Gastrocnemius medialis (tissue), 4 donors: ENCODE results near the gene CDADC1. TPM values are rescaled to one million over a fixed set of nuclear protein-coding genes. Genes with fewer than 3 reads are reported as not detected.

ENCODE experiments used
- ATAC-seq, 2 donors: fragments of 150-250 bp; one replicate each; pipeline ENCODE4 v1.9.1; 2016
- DNase-seq, 2 donors: peaks; one replicate each; pipeline ENCODE4 v3.0.0-alpha.2; 2019
- H3K27ac ChIP-seq, 4 donors: fragments of 200-600 bp; sonication (generic); 1 replicate in 1 of 4; 2 replicates in 3 of 4; pipeline ENCODE4 v1.5.1; 2016 to 2018; ENCODE audit warnings: mild to moderate bottlenecking in 2 of 4, moderate library complexity in 1 of 4
- H3K27me3 ChIP-seq, 3 donors: fragments of 200-600 bp; sonication (generic) in 2 of 3; 1 replicate in 1 of 3; 2 replicates in 2 of 3; pipeline versions ENCODE4 v1.5.1 to v1.6.0; 2016 to 2019; ENCODE audit warnings: mild to moderate bottlenecking in 1 of 3, moderate library complexity in 1 of 3
- H3K36me3 ChIP-seq, 2 donors: fragments of 200-600 bp; sonication (generic) in 1 of 2; one replicate each; pipeline ENCODE4 v1.5.1; 2017 to 2018
- H3K4me1 ChIP-seq, 2 donors: fragments of 200-600 bp; sonication (generic) in 1 of 2; one replicate each; pipeline ENCODE4 v1.5.1; 2016 to 2017; ENCODE audit warnings: mild to moderate bottlenecking in 2 of 2
- H3K4me3 ChIP-seq, 4 donors: fragments of 200-600 bp; sonication (generic) in 3 of 4; 1 replicate in 1 of 4; 2 replicates in 3 of 4; pipeline ENCODE4 v1.5.1; 2016 to 2019; ENCODE audit warnings: mild to moderate bottlenecking in 2 of 4
- H3K9me3 ChIP-seq, 3 donors: fragments of 200-600 bp; sonication (generic) in 2 of 3; 1 replicate in 1 of 3; 2 replicates in 2 of 3; pipeline ENCODE4 v1.5.1; 2016 to 2019
- POLR2A ChIP-seq, 2 donors: fragments of 450-650 bp; IDR thresholded peaks; one replicate each; pipeline ENCODE4 v1.6.1; 2017; ENCODE audit warnings: antibody characterized with exemption in 2 of 2, mild to moderate bottlenecking in 2 of 2, moderate library complexity in 2 of 2
- in situ Hi-C, 4 donors: fragments of 200-750 bp; cut with MboI; loops; one replicate each; pipeline versions ENCODE4 v1.15.0 to v1.8.0; 2017; ENCODE audit warnings: low sequenced_read_pairs in 4 of 4
- intact Hi-C: fragments of 100-400 bp; cut with DNase I; formaldehyde crosslinking; loops from one replicate; pipeline ENCODE4 v1.15.1; 2023; ENCODE audit warnings: low total_unique reads
- total RNA-seq, 4 donors: library from RNA; depleted of rRNA; stranded (reverse); fragments of >200 nt; gene quantifications; one replicate each; pipeline versions ENCODE4 v1.1.0 to v1.2.3, GENCODE V29; 2016
- TF ChIP-seq, protein P1 (sequence below), 5 experiments: fragments of 450-650 bp in 3 of 5; fragments of 200-600 bp in 2 of 5; sonication (generic) in 2 of 5; IDR thresholded peaks in 4 of 5; conservative IDR thresholded peaks in 1 of 5; 1 replicate in 4 of 5; 2 replicates in 1 of 5; pipeline ENCODE4 v1.5.1; 2016 to 2019; ENCODE audit warnings: antibody characterized with exemption in 5 of 5, mild to moderate bottlenecking in 3 of 5, moderate library complexity in 3 of 5

The CDADC1 gene
- total RNA-seq, 4 donors from 2014 or later = 1.00 to 8.6 (median 3.9) TPM

DNA sequence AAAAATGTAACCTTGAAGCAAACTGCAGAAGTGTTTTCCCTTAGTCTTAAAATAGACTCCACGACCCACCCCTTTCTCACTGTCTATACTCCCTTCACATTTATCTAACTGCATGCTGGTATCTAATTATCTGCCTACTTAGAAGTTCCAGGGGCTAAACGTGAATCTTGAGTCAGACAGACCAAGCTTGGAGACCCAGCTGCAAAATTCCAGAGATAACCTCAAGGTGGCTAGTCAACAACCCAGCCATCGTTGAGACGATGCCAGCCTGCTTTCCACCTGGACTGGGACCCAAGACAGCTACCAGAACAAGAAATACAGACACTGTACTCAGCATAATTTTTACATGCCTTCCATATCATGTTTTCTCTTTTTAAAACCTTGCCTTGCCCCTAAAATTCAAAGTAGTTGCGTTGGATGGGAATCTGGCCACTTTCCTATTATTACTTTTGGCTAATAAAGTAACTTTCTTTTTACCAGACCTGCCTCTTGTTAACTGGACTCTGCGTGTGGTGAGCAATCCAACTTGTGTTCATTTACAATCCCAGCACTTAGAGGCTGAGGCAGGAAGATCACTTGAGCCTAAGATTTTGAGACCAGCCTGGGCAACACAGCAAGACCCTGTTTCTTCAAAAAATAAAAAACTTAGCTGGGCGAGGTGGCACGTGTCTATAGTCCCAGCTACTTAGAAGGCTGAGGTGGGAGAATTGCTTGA is 82.3 kb downstream of the CDADC1 start:
- peaks cover 0 to 14% of the 10 kb centered on the region in 2 donors for H3K4me1 ChIP-seq
- no peaks in the 10 kb centered on the region for H3K27me3 ChIP-seq
- in situ Hi-C loops (no loop called here), intact Hi-C loops (no loop called here)
- no peaks in the 10 kb centered on the region for H3K9me3 ChIP-seq
- DNase-seq (no peak), ATAC-seq (no peak)
- no peak for TF ChIP-seq POLR2A (IDR thresholded peaks at IDR 0.05)
- TF ChIP-seq, protein P1, sequence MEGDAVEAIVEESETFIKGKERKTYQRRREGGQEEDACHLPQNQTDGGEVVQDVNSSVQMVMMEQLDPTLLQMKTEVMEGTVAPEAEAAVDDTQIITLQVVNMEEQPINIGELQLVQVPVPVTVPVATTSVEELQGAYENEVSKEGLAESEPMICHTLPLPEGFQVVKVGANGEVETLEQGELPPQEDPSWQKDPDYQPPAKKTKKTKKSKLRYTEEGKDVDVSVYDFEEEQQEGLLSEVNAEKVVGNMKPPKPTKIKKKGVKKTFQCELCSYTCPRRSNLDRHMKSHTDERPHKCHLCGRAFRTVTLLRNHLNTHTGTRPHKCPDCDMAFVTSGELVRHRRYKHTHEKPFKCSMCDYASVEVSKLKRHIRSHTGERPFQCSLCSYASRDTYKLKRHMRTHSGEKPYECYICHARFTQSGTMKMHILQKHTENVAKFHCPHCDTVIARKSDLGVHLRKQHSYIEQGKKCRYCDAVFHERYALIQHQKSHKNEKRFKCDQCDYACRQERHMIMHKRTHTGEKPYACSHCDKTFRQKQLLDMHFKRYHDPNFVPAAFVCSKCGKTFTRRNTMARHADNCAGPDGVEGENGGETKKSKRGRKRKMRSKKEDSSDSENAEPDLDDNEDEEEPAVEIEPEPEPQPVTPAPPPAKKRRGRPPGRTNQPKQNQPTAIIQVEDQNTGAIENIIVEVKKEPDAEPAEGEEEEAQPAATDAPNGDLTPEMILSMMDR (IDR thresholded peaks at IDR 0.05 in 4 of 5, conservative IDR thresholded peaks at IDR 0.05 in 1 of 5) = no peak
- H3K36me3 ChIP-seq = peaks cover 0 to 6% of the 10 kb centered on the region in 2 donors
- H3K4me3 ChIP-seq = no peak overlapping the region
- no peak overlapping the region for H3K27ac ChIP-seq

DNA sequence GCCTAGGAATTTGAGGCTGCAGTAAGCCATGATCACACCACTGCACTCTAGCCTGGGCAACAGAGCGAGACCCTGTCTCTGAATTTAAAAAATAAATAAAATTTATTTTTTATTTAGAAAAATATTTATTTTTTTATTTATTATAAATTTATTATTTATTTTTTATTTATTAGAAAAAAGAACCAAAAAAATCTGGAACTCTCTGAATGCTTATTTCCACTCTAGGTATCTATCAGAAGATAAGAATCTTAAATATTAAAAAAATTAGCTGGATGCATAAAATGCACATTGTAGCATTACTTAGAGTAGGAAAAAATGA is 82.8 kb downstream of the CDADC1 start:
- no peaks in the 10 kb centered on the region for H3K9me3 ChIP-seq
- TF ChIP-seq, protein P1 (IDR thresholded peaks at IDR 0.05 in 4 of 5, conservative IDR thresholded peaks at IDR 0.05 in 1 of 5) = no peak
- TF ChIP-seq POLR2A (IDR thresholded peaks at IDR 0.05) = no peak
- ATAC-seq (no peak), DNase-seq (no peak)
- H3K4me3 ChIP-seq = no peak overlapping the region
- peaks cover 0 to 6% of the 10 kb centered on the region in 2 donors for H3K36me3 ChIP-seq
- in situ Hi-C loops (no loop called here), intact Hi-C loops (no loop called here)
- H3K4me1 ChIP-seq = peaks cover 0 to 14% of the 10 kb centered on the region in 2 donors
- no peak overlapping the region for H3K27ac ChIP-seq
- H3K27me3 ChIP-seq = no peaks in the 10 kb centered on the region

DNA sequence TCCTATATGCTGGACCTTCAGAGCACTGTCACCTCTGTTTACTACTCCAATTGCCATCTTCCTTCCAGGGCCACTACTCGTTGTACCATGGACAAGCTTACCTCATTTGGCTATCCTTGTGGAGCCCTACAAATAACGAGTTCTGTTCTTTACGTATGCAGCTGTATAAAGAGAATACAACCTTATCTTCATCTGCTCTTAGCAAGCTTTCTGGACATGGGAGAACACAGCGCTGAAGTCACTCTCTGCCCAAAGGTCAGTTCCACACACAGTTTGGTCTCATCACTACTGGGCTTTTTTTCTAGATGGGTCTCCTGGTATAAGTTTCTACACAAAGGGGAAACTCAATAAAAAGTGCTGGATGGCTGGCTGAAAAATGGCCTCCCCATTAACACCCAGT is 88.9 kb downstream of the CDADC1 start:
- DNase-seq (no peak), ATAC-seq (no peak)
- Histone ChIP-seq H3K4me3 (no peak overlapping the region), H3K9me3 (no peaks in the 10 kb centered on the region), H3K36me3 (peaks cover 0 to 4% of the 10 kb centered on the region in 2 donors), H3K4me1 (no peaks in the 10 kb centered on the region), H3K27ac (no peak overlapping the region), H3K27me3 (no peaks in the 10 kb centered on the region)
- intact Hi-C loops = no loop called here
- TF ChIP-seq, protein P1 (IDR thresholded peaks at IDR 0.05 in 4 of 5, conservative IDR thresholded peaks at IDR 0.05 in 1 of 5) = no peak
- no peak for TF ChIP-seq POLR2A (IDR thresholded peaks at IDR 0.05)
- in situ Hi-C loops = no loop called here

DNA sequence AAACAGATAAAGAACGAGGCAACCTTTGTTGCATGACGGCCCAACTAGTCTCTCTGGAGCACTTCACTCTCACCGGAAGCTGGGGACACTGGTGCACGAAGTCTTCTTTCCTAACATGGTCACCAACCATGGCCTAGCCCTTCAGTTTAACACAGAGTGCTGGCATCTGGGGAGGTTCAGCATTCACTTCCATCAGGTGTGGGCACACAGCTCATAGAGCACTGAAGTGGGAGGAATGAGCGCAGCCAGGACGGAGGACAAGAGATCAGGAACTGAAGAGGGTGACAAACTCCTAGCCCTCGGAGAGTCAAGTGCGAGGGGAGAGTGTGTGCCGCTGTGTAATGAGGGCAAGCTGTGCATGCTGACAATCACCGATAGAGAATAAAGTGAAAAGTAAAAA is 92.4 kb downstream of the CDADC1 start:
- Histone ChIP-seq H3K9me3 (no peaks in the 10 kb centered on the region), H3K4me1 (no peaks in the 10 kb centered on the region), H3K4me3 (no peak overlapping the region), H3K27ac (no peak overlapping the region), H3K27me3 (no peaks in the 10 kb centered on the region), H3K36me3 (no peaks in the 10 kb centered on the region)
- no peak for ATAC-seq
- DNase-seq = no peak
- TF ChIP-seq, protein P1 (IDR thresholded peaks at IDR 0.05 in 4 of 5, conservative IDR thresholded peaks at IDR 0.05 in 1 of 5) = no peak
- no peak for TF ChIP-seq POLR2A (IDR thresholded peaks at IDR 0.05)
- in situ Hi-C loops (no loop called here), intact Hi-C loops (no loop called here)

DNA sequence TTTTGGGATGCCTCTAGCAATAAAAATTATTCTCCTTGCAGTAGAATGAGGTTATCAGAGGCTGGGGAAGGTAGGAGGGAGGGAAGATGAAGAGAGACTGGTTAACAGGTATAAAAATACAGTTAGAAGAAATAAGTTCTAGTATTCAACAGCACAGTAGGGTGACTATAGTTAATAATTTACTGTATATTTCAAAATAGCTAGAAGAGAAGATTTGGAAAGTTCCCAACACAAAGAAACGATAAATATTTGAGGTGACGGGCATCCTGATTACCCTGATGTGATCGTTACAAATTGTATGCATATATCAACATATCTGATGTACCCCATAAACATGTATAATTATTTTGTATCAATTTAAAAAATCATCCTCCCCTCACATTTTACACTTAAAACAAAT is 93.8 kb downstream of the CDADC1 start:
- H3K27me3 ChIP-seq = no peaks in the 10 kb centered on the region
- no peaks in the 10 kb centered on the region for H3K36me3 ChIP-seq
- H3K4me1 ChIP-seq = no peaks in the 10 kb centered on the region
- in situ Hi-C loops (no loop called here), intact Hi-C loops (no loop called here)
- no peak overlapping the region for H3K27ac ChIP-seq
- no peak for DNase-seq
- TF ChIP-seq, protein P1 (IDR thresholded peaks at IDR 0.05 in 4 of 5, conservative IDR thresholded peaks at IDR 0.05 in 1 of 5) = no peak
- TF ChIP-seq POLR2A (IDR thresholded peaks at IDR 0.05) = no peak
- ATAC-seq = no peak
- H3K9me3 ChIP-seq = no peaks in the 10 kb centered on the region
- no peak overlapping the region for H3K4me3 ChIP-seq
